ENCODE data around the gene GABRA5. TPM values are rescaled to one million over a fixed set of nuclear protein-coding genes. Genes with fewer than 3 reads are reported as not detected.

GABRA5 gene
- total and polyA plus RNA-seq, 2 of the 8 experiments (the other 6 are each of a cell fraction or from before 2014, with no cell fraction given): 15.0 to 29.6 TPM

DNA sequence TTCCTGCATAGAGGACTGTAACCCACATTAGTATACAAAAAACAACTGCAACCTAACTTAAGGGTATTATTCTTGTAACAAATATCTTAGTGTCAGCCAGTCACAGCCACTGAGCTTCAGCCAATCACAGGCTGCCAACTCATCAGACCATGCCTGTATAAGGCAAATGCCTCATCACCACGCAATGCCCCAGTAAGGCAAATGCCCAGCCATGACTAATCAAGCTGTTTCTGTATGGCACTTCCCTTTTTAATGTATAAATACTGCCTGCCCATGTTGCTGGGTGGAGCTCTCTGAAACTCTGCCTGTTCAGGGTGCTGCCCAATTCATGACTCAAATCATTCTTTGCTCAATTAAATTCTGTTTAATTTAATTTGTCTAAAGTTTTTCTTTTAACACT, 18.4 kb upstream of the GABRA5 start:
- H3K18ac ChIP-seq (ENCODE audit: extremely low read depth, low read length): no peak overlapping the region
- 0 out of 4 replicates have a peak, but pooled peaks cover 0 to 2% of the 10 kb centered on the region in 2 experiments for H3K9me3 ChIP-seq (ENCODE audit: insufficient read depth in 2 of 2, low read depth in 1 of 2, low read length in 1 of 2)
- H3K4ac ChIP-seq (replicated peaks; ENCODE audit: insufficient read length, low read depth, low read length): no peak overlapping the region
- no peaks in the 10 kb centered on the region for H3K36me3 ChIP-seq (ENCODE audit: control insufficient read depth in 2 of 4, insufficient read depth in 4 of 4, low read length in 3 of 4)
- POLR2A ChIA-PET (ENCODE audit: partially characterized antibody): no interaction called here
- H2AFZ ChIP-seq (ENCODE audit: low read length): no peak overlapping the region
- DNase-seq (ENCODE audit: low read depth in 1 of 2, low spot score in 2 of 2): no peak
- H4K5ac ChIP-seq (ENCODE audit: insufficient read length, low read depth, low read length): no peak overlapping the region
- 100% methylated on average over 1 of the region's 1 CpG; no CpG with 5 or more reads in 1 of the 2 experiments for WGBS, 2 experiments (ENCODE audit: extremely low coverage in 1 of 2, insufficient coverage in 1 of 2, insufficient read length in 1 of 2, insufficient replicate concordance in 2 of 2, low coverage in 1 of 2, low lambda C conversion rate in 2 of 2, missing lambda C conversion rate in 1 of 2)
- no peak overlapping the region for H3K9ac ChIP-seq (replicated peaks in 1 of 4; ENCODE audit: extremely low read depth in 1 of 4, low read depth in 3 of 4, low read length in 3 of 4)
- H2AK5ac ChIP-seq (ENCODE audit: low read depth, low read length): no peak overlapping the region
- H3K23ac ChIP-seq (ENCODE audit: insufficient read length): no peak overlapping the region
- CTCF ChIA-PET (ENCODE audit: partially characterized antibody): interaction anchor here (0.7 to 4.4 kb wide), 4 partner anchors 10 to 178 kb away, joined by 3 to 22 read pairs (median 9); no protein-coding TSS in a partner anchor
- no peaks in the 10 kb centered on the region for H3K4me1 ChIP-seq (replicated peaks in 1 of 4; ENCODE audit: control insufficient read depth in 3 of 4, insufficient read depth in 4 of 4, low read length in 3 of 4)
- no peak overlapping the region for H4K91ac ChIP-seq (replicated peaks; ENCODE audit: insufficient read length, low read length)
- no peaks in the 10 kb centered on the region for H3K27me3 ChIP-seq (replicated peaks in 1 of 4; ENCODE audit: control insufficient read depth in 3 of 4, extremely low read depth in 1 of 4, insufficient read depth in 3 of 4, low read length in 3 of 4)
- H4K20me1 ChIP-seq (replicated peaks in 1 of 2; ENCODE audit: control insufficient read depth in 1 of 2, insufficient read depth in 2 of 2, low read length in 2 of 2): no peaks in the 10 kb centered on the region
- FAIRE-seq: no peak
- H2BK20ac ChIP-seq (ENCODE audit: low read length): no peak overlapping the region
- no peak overlapping the region for H2BK5ac ChIP-seq (ENCODE audit: low read depth, low read length)
- H3K79me2 ChIP-seq (ENCODE audit: control insufficient read depth in 1 of 2, insufficient read depth in 2 of 2, low read length in 2 of 2): no peaks in the 10 kb centered on the region
- no peaks in the 10 kb centered on the region for H3K79me1 ChIP-seq (ENCODE audit: low read depth, low read length)
- no peak overlapping the region for H3K27ac ChIP-seq (ENCODE audit: low read depth, low read length)
- H2BK15ac ChIP-seq (ENCODE audit: low read length): no peak overlapping the region
- H3K4me2 ChIP-seq (ENCODE audit: insufficient read depth in 1 of 2, low read depth in 2 of 2, low read length in 2 of 2): no peak overlapping the region
- H3K23me2 ChIP-seq (ENCODE audit: low read depth, low read length): no peaks in the 10 kb centered on the region
- H4K8ac ChIP-seq (ENCODE audit: extremely low read depth, insufficient read depth, low read length): no peak overlapping the region
- no peak overlapping the region for H2BK120ac ChIP-seq (replicated peaks; ENCODE audit: low read depth, low read length)
- no peak overlapping the region for H3K14ac ChIP-seq (ENCODE audit: insufficient read length)
- no peak for TF ChIP-seq SUZ12 (IDR thresholded peaks at IDR 0.05; ENCODE audit: low read length)
- TF ChIP-seq RAD21 (IDR thresholded peaks at IDR 0.05 in 1 of 2, conservative IDR thresholded peaks at IDR 0.05 in 1 of 2; ENCODE audit: low read depth in 2 of 2, low read length in 2 of 2): no peak
- TF ChIP-seq SIRT6 (IDR thresholded peaks at IDR 0.05; ENCODE audit: low read length): no peak
- TF ChIP-seq SP4 (IDR thresholded peaks at IDR 0.05; ENCODE audit: low read length): no peak
- no peak for TF ChIP-seq SP1 (IDR thresholded peaks at IDR 0.05; ENCODE audit: low read depth, low read length)
- TF ChIP-seq MAFK (IDR thresholded peaks at IDR 0.05; ENCODE audit: low read depth, low read length): no peak
- no peak for TF ChIP-seq YY1 (IDR thresholded peaks at IDR 0.05; ENCODE audit: low read depth, low read length)
- TF ChIP-seq SIX5 (IDR thresholded peaks at IDR 0.05; ENCODE audit: low read depth, low read length): no peak
- no peak overlapping the region for H3K4me3 ChIP-seq (ENCODE audit: extremely low read depth in 1 of 4, insufficient read depth in 2 of 4, low read depth in 3 of 4, low read length in 4 of 4)
- H3K56ac ChIP-seq (replicated peaks; ENCODE audit: insufficient read length, low read depth, low read length): no peak overlapping the region
- no peak overlapping the region for H2BK12ac ChIP-seq (ENCODE audit: low read depth, low read length)

Measured in H1 (cell line).